ENCODE data around the gene PID1.
A peak's percentile ranks its signal among the peaks of the same experiment; 100 is the strongest.

Gene PID1

GRCh38 chr2:229270551-229271410 lies at the start of gene PID1:
PID1 (minus strand) TSS chr2:229271287; CDS start chr2:229271043, 244 bp downstream.
- no peak for DNase-seq

GRCh38 chr2:229319558-229319957 lies 48.5 kb upstream of the PID1 start:
- no peak for DNase-seq

DNA sequence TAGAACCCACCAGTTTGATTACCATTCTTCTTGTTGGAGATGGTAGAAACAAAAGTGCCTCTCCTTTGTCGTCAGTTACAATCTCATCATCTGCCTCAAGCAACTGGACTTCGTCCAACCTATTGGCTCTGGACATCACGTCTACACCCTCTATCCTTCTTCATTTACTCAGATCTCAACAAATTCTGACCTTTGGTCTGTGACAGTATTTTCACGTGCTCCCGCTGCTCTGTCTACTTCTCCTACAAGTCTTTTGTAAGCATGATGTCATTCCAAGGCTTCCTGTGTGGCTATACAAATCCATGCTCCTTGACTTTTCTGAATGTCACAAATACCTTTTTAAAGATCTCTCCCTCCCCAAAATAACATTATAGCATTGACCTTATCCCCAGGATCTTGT lies 43.0 kb upstream of the PID1 start:
- DNase-seq = no peak

- no peak for DNase-seq
These were observed 42.5 kb upstream of the PID1 start for GRCh38 chr2:229313591-229313990.

DNA sequence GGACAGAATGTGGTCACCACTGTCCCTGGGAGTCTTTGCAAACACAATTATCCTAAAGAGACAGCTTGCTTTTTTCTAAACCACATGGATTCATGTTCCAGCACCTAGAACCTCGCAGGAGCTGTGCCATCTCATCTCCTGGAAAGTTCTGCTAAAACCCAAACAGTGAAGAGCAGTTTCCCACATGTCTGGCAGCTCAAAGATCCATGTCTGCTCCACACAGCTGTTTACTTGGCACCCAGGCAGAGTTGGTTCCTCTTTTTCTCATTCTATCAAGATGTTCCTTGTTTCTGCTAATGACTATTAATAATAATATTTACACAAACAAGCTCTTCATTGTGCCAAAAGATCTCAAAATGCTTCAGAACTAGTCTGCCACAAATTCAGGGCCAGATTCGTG lies 30.1 kb upstream of the PID1 start:
- no peak for DNase-seq

- DNase-seq = no peak
These were observed 29.7 kb upstream of the PID1 start for GRCh38 chr2:229300790-229301189.

DNA sequence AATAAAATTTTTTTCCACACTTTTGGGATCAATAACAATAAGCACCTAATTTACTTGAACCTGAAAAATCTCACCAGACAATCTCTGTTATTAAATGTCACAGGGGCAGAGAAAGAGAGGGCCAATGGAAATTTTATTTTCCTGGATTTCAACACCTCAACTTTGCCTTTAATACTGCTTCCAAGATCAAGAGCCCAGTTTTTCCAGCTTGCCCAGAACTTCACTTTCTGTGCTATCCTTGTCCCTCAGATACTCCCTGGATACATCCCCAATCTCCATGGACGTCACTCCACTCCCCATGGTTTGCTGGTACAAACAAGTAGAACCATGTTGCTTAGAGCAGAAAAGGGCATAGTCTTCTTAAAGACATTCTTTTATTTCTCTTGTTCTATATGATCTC lies 29.3 kb upstream of the PID1 start:
- DNase-seq = no peak

DNA sequence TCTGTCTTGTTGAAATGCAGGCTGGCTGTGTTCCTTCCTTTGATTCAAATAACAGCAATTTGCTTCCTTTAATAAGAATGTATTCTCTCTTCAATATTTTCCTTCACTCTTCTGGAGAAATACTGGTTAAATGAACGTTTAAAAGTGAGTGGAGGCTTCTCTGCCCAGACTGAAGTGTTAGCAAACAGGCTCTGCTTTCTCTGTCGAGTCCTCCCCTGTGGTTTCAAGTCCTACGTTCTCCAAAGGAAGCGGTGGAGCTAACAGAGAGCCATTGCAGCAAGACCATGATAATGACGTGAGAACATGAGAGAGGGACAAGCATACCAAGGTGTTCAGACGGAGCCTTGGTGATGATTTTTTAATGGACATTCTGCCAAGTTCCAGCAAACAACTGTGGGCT lies 26.2 kb upstream of the PID1 start:
- DNase-seq = no peak

- DNase-seq = no peak
These were observed 25.4 kb upstream of the PID1 start for GRCh38 chr2:229296536-229296935.

- no peak for DNase-seq
These were observed 24.9 kb upstream of the PID1 start for GRCh38 chr2:229296016-229296415.

- DNase-seq = no peak
These were observed 16.7 kb upstream of the PID1 start for GRCh38 chr2:229287823-229288222.

- DNase-seq = no peak
These were observed 11.9 kb upstream of the PID1 start for GRCh38 chr2:229282758-229283546.

GRCh38 chr2:229279516-229279915 lies 8.4 kb upstream of the PID1 start:
- no peak for DNase-seq

DNA sequence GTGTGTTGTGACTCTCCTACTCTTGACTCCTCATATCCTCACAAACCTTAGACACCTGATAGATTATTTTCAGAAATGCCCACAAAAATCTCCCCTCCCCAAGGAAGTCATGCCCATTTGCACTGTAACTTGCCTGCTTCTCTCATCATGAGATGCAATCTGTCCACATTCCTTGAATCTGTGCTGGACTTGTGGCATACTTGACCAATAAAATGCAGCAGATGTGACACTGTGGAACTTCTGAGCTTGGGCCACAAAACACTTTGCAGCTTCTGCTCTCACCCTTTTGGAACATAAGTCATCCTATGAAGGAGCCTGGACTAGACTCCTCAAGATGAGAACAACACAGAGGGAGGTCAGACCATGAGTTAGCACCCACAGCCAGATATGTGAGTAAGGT lies 4.4 kb upstream of the PID1 start:
- DNase-seq = no peak

DNA sequence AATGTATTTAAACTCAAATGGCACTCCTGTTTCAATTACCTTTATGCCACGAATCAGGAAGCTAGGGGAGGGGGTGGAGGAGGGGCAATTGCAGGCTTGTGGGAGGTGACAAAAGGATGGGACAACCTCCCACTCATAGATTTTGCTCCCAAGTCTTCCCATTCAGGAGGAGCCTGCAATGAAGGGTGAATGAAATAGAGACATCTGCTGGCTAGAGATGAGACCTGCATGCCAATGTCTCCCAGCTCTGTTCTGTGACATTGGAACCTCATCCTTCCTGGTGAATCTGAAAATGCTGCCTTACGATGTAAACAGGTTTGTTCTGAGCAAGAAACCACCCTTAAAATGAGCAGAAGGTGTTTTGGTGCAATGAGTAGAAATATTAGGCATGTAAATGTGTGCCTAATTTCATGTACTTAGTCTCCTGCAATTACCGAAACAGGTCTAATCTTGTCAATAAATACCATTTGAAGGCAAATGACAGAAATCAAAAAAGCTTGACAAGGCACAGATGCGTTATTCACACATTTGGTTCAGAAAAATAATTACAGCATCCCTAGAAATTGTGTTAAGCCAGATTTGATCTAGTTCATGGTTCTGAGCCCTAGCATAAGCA lies 2.7 kb upstream of the PID1 start:
- DNase-seq = peak; percentile 28

GRCh38 chr2:229273006-229273722 lies 2.1 kb upstream of the PID1 start:
- DNase-seq = no peak

- no peak for DNase-seq
These were observed 1.1 kb downstream of the PID1 start for GRCh38 chr2:229269941-229270340.

- no peak for DNase-seq
These were observed 1.9 kb downstream of the PID1 start for GRCh38 chr2:229269146-229269545.

DNA sequence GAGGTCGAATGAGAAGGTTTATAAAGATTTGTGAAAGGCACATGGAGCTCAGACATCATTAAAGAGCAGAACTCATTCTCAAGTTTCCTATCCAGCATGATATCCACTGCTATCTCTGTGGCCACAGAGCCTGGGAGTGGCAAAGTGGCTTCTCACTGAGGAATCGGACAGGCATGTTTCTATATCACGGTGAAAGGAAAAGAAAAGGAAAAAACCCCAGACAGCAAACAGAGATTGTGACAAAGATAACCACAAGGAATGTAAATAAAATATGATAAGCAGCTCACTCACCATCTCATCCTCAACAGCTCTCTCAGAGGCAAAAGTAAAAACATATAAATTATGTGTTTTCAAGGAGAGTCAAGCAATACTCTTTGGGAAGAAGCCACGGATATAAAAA lies 2.5 kb downstream of the PID1 start:
- no peak for DNase-seq

DNA sequence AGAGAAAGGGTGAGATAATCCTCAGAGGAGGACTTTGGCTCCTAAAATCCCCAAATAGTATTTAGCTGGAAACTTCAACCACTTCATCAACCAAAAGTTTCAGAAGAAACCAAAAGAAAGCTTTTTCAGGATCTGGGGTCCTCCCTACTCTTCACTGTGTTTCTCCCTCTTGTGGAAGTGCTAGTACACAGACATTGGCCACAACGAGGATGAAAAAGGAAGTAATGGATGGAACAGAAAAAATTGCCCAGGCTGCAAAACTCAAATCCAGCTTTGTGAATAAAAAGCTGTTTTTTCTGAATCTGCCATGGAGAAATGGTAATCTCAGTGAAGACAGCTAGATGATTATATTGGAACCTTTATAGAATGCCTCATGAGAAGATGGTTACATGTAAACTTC lies 4.0 kb downstream of the PID1 start:
- no peak for DNase-seq

- DNase-seq = no peak
These were observed 5.4 kb downstream of the PID1 start for GRCh38 chr2:229265727-229266126.

- no peak for DNase-seq
These were observed 9.5 kb downstream of the PID1 start for GRCh38 chr2:229261599-229261998.

- no peak for DNase-seq
These were observed 10.0 kb downstream of the PID1 start for GRCh38 chr2:229261076-229261475.

Data from activated CD4-positive, alpha-beta T cell treated with anti-CD3 and anti-CD28 coated beads, Interleukin-2, Interleukin-6, amounts not matched to agents 100 ng/mL and 50 ng/mL, durations not matched to agents 16 hours and 8 hours (primary cell).